Measurements from ENCODE around the gene SEMA3C.
A peak's percentile ranks its signal among the peaks of the same experiment; 100 is the strongest.

Gene SEMA3C

GRCh38 chr7:80818181-80818580 is 100.7 kb downstream of the SEMA3C start:
- no peak for DNase-seq

GRCh38 chr7:80816806-80817205 is 102.0 kb downstream of the SEMA3C start:
- no peak for DNase-seq

GRCh38 chr7:80815733-80816132 is 103.1 kb downstream of the SEMA3C start:
- DNase-seq: no peak

- no peak for DNase-seq
Measured at GRCh38 chr7:80809545-80809944, 109.3 kb downstream of the SEMA3C start.

- DNase-seq: no peak
Measured at GRCh38 chr7:80807166-80807900, 111.5 kb downstream of the SEMA3C start.

DNA sequence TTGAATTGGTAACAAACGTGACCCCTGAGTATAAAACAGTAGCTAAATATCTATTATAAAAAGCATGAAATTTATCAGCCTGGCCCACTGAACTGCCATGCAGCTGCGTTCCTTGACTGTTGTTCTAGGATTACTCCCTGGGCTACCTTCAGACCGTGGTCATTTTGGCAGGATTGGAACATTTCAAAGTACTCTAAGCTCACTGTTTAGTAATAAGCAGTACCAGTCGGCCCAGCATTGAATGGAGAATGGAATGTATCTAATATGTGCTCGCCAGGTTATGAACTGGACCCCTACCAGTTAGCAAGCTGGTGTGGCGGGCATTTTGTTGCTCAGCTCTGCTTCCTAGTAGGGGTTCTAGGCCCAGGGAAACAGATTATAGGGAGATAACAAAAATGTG is 112.2 kb downstream of the SEMA3C start:
- no peak for DNase-seq

- no peak for DNase-seq
Measured at GRCh38 chr7:80804589-80804988, 114.3 kb downstream of the SEMA3C start.

DNA sequence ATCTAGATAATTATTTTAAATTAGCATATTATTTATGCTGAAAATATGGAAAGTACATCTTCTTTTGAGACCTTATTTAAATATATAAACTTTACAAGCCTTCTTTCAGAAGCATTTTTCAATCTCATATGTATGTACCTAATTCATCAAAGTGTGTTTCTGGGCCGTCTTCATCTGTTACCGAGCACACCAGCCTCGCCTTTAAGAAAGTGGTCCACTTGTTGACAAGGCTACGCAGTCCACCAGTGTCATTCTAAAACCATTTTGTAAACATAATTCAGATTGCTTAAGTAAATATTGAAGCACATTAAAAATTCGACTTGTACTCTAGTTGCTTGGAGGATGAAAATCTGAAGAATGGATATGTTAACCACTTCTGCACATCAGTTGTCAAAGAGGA is 116.3 kb downstream of the SEMA3C start:
- DNase-seq: no peak

- no peak for DNase-seq
Measured at GRCh38 chr7:80794631-80795573, 123.9 kb downstream of the SEMA3C start.

GRCh38 chr7:80791509-80791929 is 127.3 kb downstream of the SEMA3C start:
- DNase-seq: no peak

- DNase-seq: no peak
Measured at GRCh38 chr7:80790877-80791276, 128.0 kb downstream of the SEMA3C start.

GRCh38 chr7:80787721-80788120 is 131.1 kb downstream of the SEMA3C start:
- no peak for DNase-seq

- no peak for DNase-seq
Measured at GRCh38 chr7:80785961-80786536, 132.8 kb downstream of the SEMA3C start.

- DNase-seq: no peak
Measured at GRCh38 chr7:80785276-80785675, 133.6 kb downstream of the SEMA3C start.

DNA sequence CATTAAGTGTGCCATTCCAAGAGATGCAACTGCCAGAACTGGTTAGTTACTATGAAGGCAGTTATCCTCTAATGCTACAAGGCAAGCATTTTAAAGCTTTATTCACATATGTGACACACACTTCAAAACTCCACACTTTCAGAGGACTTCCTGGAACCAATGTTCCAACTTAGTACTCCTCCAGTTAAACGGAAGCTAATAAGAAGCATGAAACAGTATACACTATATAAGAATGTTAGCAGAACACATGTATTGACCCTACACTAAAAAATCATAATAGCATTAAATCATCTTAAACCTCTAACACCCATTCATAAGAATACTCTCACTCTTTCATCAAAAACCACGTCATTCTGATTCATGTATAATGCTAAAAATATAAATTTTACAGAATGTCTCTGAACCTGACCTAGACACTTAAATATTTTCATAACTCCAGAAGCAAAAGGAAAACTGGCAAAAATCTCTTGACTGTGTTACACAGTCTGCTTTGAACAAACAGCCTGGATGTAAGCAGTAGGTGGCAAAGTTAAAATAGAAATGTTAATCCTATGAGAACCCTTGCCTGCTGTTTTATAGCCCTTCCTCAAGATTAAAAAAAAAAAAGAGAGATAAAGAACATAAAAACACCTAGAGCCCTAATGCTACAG is 135.0 kb downstream of the SEMA3C start:
- no peak for DNase-seq

GRCh38 chr7:80783186-80783677 is 135.6 kb downstream of the SEMA3C start:
- DNase-seq: no peak

DNA sequence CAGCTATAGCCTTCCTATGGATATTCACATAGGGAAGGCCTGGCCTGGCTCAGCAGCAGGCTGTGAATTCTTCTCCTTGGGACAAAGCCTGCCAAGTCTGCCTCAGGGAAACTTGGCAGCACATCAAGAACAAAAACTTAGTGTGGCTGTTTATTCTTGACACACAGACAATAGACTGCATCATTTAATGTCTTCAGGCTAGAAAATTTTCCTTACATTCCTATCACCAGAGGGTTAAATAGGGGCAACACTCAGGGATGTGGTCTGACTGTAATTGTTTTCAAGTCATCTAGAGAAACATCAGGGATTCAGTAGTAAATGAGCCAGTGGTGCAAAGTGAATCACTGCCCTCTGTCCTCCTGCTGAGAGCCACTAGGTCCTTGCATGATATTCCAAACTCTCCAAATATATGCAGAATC is 137.3 kb downstream of the SEMA3C start:
- peak; percentile 55 for DNase-seq

DNA sequence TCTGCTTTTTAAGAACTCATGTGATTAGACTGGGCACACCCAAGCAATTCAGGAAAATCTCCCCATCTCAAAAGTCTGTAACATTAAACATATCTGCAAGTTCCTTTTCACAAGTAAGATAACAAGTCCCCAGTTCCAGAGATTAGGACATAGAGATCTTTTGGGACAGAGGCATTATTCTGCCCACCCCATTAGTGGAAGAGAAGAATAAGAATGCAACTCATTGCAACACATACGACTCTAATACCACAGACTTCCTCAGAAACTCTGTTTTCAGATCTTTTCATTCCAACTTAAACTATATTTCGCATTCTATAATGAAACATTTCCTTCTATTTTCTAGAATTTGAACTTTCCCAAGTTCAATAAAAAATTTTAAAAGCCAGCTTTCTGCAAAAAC is 137.7 kb downstream of the SEMA3C start:
- no peak for DNase-seq

GRCh38 chr7:80779456-80779855 is 139.4 kb downstream of the SEMA3C start:
- no peak for DNase-seq

DNA sequence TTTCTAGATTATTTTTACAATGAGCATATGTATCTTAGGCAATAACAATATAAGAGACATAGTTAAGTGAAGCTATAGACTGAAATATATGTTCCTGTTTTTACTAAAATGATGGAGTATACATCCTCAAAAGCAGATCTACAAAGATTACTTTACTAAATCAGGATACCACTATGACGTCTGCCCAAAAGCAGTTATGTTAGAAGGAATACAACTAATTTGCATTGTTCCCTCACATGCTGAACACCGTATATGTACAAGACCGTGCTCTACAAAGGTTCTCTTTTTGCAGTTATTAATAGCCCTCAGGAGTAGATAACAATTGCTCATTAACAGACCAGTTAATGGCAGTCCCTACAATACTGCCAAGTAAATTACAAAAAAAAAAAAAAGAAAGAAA is 143.0 kb downstream of the SEMA3C start:
- DNase-seq: no peak

GRCh38 chr7:80775482-80775881 is 143.4 kb downstream of the SEMA3C start:
- DNase-seq: no peak

- DNase-seq: no peak
Measured at GRCh38 chr7:80774843-80775242, 144.0 kb downstream of the SEMA3C start.

Data from DMS79 treated with DMSO at 0.1 percent for 48 hours (cell line).